Measurements from ENCODE around the gene FASN.

- TF ChIP-seq, protein P1, sequence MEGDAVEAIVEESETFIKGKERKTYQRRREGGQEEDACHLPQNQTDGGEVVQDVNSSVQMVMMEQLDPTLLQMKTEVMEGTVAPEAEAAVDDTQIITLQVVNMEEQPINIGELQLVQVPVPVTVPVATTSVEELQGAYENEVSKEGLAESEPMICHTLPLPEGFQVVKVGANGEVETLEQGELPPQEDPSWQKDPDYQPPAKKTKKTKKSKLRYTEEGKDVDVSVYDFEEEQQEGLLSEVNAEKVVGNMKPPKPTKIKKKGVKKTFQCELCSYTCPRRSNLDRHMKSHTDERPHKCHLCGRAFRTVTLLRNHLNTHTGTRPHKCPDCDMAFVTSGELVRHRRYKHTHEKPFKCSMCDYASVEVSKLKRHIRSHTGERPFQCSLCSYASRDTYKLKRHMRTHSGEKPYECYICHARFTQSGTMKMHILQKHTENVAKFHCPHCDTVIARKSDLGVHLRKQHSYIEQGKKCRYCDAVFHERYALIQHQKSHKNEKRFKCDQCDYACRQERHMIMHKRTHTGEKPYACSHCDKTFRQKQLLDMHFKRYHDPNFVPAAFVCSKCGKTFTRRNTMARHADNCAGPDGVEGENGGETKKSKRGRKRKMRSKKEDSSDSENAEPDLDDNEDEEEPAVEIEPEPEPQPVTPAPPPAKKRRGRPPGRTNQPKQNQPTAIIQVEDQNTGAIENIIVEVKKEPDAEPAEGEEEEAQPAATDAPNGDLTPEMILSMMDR (IDR thresholded peaks at IDR 0.05) = no peak
- TF ChIP-seq POLR2A (IDR thresholded peaks at IDR 0.05) (no peak), EP300 (IDR thresholded peaks at IDR 0.05) (no peak), POLR2AphosphoS5 (IDR thresholded peaks at IDR 0.05) (no peak)
These were observed 30.3 kb upstream of the FASN start for GRCh38 chr17:82128287-82128686.
